ENCODE data around the gene BIRC6.

DNA sequence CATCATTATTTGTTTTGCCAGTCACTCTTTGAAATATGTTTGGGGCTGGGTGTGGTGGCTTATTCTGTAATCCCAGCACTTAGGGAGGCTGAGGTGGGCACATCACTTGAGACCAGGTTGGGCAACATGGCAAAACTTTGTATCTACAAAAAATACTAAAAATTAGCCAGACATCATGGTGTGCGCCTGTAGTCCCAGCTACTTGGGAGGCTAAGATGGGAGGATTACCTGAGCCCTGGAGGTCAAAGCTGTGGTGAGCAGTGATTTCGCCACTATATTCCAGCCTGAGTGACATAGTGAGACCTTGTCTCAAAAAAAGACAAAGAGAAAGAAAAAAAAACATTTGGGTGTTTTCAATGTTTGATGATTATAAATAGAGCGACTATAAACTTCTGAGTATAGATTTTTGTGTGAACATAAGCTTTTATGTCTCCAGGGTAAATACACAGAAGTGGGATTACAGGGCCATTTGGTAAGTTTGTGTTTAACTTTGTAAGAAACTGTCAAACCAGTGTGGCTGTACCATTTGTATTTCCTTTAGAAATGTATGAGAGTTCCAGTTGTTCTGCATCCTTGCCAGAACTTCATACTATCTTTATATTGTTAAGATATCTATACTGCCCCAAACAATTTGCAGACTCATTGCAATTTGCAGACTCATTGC, 15.8 kb downstream of the BIRC6 start:
- TF ChIP-seq, protein P1, sequence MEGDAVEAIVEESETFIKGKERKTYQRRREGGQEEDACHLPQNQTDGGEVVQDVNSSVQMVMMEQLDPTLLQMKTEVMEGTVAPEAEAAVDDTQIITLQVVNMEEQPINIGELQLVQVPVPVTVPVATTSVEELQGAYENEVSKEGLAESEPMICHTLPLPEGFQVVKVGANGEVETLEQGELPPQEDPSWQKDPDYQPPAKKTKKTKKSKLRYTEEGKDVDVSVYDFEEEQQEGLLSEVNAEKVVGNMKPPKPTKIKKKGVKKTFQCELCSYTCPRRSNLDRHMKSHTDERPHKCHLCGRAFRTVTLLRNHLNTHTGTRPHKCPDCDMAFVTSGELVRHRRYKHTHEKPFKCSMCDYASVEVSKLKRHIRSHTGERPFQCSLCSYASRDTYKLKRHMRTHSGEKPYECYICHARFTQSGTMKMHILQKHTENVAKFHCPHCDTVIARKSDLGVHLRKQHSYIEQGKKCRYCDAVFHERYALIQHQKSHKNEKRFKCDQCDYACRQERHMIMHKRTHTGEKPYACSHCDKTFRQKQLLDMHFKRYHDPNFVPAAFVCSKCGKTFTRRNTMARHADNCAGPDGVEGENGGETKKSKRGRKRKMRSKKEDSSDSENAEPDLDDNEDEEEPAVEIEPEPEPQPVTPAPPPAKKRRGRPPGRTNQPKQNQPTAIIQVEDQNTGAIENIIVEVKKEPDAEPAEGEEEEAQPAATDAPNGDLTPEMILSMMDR (conservative IDR thresholded peaks at IDR 0.05; ENCODE audit: low read depth, low read length), result no peak
- TF ChIP-seq POLR2A (IDR thresholded peaks at IDR 0.05; ENCODE audit: low read depth, low read length) (no peak), MXI1 (IDR thresholded peaks at IDR 0.05; ENCODE audit: borderline replicate concordance, low read depth, low read length) (no peak), RFX5 (IDR thresholded peaks at IDR 0.05; ENCODE audit: low read depth, low read length) (no peak), CEBPB (IDR thresholded peaks at IDR 0.05; ENCODE audit: low read depth, low read length) (no peak)
